Astrocyte of the cerebellum (primary cell): ENCODE data around the gene PTPRM.
A peak's percentile ranks its signal among the peaks of the same experiment; 100 is the strongest.

Source experiments
- DNase-seq: peaks from one replicate; pipeline ENCODE4 v3.0.0-alpha.2; 2011; ENCODE audit warnings: low read depth
- H3K4me3 ChIP-seq: 2 replicates; pipeline ENCODE4 v1.5.1; 2011; ENCODE audit warnings: mild to moderate bottlenecking, low read depth, low read length, moderate library complexity
- in situ Hi-C: cut with HindIII; loops from 2 replicates; pipeline ENCODE4 v1.10.0; 2017; ENCODE audit warnings: low sequenced_read_pairs
- TF ChIP-seq, protein P1 (sequence below): IDR thresholded peaks from 2 replicates; pipeline ENCODE4 v1.5.1; 2012; ENCODE audit warnings: low read length, low read depth, moderate library complexity, mild to moderate bottlenecking; ENCODE audit errors: missing control alignments

The PTPRM gene

DNA sequence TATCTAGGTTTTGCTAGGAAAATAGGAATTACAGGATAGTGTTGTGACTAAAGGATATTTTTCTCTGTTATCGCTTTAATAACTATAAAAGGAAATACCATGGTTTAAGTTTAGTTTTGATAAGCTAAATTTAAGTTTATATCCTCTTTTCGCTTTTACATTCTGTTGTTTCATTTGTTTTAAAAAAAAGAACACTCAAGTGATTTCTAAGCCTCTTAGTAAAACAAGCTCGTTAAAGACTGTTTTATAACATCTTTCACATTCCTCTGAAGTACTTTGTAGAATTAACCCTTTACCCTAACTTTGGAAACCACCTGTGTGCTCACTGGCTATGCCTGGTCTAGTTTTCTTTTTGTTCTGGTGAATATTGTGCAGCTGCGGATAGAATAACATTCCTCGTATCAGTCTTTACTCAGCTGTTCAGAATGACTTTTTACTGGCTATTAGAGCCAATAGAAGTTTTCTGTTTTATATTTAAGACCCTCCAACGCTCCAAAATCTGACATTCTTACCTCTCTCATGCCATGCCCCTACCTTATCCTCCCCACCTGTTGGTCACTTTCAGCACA lies 183.1 kb downstream of the PTPRM start:
- TF ChIP-seq, protein P1, sequence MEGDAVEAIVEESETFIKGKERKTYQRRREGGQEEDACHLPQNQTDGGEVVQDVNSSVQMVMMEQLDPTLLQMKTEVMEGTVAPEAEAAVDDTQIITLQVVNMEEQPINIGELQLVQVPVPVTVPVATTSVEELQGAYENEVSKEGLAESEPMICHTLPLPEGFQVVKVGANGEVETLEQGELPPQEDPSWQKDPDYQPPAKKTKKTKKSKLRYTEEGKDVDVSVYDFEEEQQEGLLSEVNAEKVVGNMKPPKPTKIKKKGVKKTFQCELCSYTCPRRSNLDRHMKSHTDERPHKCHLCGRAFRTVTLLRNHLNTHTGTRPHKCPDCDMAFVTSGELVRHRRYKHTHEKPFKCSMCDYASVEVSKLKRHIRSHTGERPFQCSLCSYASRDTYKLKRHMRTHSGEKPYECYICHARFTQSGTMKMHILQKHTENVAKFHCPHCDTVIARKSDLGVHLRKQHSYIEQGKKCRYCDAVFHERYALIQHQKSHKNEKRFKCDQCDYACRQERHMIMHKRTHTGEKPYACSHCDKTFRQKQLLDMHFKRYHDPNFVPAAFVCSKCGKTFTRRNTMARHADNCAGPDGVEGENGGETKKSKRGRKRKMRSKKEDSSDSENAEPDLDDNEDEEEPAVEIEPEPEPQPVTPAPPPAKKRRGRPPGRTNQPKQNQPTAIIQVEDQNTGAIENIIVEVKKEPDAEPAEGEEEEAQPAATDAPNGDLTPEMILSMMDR, result no peak
- in situ Hi-C loops, result no loop called here
- H3K4me3 ChIP-seq, result no peak overlapping the region
- DNase-seq, result no peak

DNA sequence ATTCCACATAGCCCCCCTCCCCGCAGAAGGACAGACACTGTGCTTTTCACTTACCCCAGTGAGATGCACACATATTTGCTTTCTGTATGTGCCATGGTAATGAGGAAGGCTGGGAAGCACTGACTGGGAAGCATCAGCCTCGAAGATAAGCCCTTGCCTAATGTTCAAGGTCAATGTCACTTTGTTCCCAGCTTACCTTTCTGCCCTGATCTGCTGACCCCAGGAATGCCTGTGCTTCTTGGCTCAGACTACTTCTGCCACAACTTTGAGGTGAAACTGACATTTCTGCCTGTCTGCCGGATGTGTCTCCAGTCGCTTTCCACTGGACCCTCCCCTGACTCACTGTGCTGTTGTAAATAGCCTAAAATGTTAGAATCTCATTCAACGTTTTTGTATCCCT lies 183.8 kb downstream of the PTPRM start:
- in situ Hi-C loops, result no loop called here
- TF ChIP-seq, protein P1, result no peak
- DNase-seq, result no peak
- H3K4me3 ChIP-seq, result no peak overlapping the region

DNA sequence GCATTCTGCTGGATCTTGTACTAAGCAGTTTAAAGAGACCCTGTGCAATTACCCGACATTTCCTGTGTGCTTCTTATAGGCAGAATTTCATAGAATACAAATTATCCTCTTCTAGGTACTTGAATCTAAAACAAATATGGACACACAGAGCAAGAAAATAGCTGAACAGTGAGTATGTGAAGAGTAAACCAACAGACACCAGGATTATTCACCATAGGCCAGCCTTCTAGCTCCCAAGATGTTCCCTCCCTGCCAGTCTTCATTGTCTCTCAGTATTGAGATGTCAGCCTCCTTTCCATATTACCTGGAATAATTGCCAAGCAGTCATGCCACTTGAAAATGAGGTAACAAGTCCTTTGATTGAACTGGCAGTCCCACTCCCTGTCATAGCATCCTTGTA lies 187.1 kb downstream of the PTPRM start:
- in situ Hi-C loops, result no loop called here
- DNase-seq, result no peak
- TF ChIP-seq, protein P1, result no peak
- H3K4me3 ChIP-seq, result no peak overlapping the region

DNA sequence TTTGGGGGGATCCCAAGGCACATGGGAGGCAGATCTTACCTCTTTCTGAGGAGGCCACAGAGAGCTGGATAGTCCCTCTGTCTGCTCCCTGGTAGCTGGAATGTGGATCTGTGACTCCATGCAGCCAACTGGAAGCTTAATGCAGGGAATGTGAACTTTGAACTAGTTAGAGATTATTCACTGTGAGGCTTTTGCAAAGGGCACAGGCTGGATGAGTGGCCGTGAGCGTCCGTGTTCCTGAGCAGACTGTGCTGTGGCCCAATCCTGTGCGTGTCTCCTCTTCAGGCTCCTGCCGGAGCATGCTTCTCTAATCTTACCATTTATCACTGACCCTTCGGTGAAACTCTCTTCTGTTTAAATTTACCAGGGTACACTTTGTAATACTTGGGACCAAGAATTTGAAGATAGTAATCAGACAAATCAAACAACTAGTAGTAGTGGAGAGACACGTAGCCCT lies 187.6 kb downstream of the PTPRM start:
- TF ChIP-seq, protein P1, result no peak
- in situ Hi-C loops, result no loop called here
- H3K4me3 ChIP-seq, result no peak overlapping the region
- DNase-seq, result no peak

DNA sequence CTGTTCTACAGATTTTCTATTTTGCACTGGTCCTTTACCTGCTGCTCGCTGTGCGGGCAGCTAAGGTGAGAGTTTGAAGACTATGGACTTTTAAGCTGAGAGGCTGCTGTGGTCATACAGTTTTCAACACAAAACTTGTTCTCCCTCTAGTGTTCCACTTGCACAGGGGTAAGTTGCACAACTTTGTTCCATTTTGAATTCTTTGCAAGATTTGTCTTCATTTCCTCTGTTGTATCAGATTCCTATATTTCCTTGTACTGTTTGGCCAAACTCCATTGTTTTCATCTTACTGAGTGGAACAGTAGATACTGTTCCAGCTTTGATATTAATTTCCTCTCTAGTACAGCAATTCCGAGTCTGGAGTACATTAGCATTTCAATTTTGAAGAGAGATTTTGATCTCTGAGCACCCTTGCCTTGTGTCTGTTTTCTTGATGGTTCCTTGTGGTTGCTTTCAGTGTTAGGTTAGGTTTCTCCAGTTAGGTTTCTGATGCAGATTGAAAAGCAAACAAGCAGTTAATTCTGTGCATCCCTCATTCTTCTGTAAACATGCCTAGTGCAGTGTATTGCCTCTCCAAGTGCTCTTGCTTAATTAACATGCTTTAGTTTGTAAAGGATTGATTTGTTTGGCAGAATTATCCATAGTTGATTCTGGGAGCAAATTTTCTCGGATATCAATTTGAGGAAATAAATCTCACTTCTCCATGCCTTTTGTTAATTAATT lies 188.8 kb downstream of the PTPRM start:
- no peak overlapping the region for H3K4me3 ChIP-seq
- TF ChIP-seq, protein P1, result peak; percentile 28
- in situ Hi-C loops, result no loop called here
- DNase-seq, result no peak

DNA sequence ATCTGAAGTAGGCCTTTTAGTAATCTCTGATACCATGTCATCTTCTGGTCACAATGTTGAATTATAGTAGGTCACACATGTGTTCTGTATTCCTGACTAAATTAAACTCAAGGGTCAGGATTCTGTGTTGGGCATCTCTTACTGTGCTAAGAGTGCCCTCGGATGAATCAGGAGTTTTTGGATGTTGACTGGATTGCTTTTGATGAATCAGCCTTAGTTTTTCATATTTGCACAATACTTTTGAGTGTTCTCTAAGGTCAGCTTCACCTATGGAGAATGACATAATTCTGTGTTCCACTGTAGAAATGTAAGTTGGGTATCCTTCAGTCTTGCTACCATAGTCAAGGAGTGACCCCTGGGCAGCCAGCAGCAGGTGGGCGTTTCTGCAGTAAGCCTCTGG lies 190.1 kb downstream of the PTPRM start:
- DNase-seq, result no peak
- TF ChIP-seq, protein P1, result no peak
- in situ Hi-C loops, result no loop called here
- H3K4me3 ChIP-seq, result no peak overlapping the region
